Spinal cord (tissue), 4 donors: ENCODE results near the gene NEURL3. TPM values are rescaled to one million over a fixed set of nuclear protein-coding genes. Genes with fewer than 3 reads are reported as not detected.

Experiments
- polyA plus RNA-seq, 2 donors: library from polyadenylated mRNA; unstranded; fragments of 120-200 nt; gene quantifications; one replicate each; pipeline ENCODE4 v1.2.1, GENCODE V29; 2013; ENCODE audit not compliant: insufficient read length in 2 of 2
- total RNA-seq, 2 donors: library from RNA; depleted of rRNA in 1 of 2; stranded (reverse); fragments of 120-200 nt in 1 of 2; fragments of >200 nt in 1 of 2; gene quantifications; one replicate each; pipeline versions ENCODE4 v1.2.3 to v1.2.4, GENCODE V29; 2013 to 2014

Gene NEURL3
- total and polyA plus RNA-seq, 4 donors, result 0.28 to 0.74 (median 0.43) TPM

Other genes with a start within 250 kb of the NEURL3 start
- gene TMEM127, start 239.4 kb downstream of the NEURL3 start, total RNA-seq, result 10 to 100 TPM; 21.2 to 25.0 TPM
- gene TMEM127, start 239.4 kb downstream of the NEURL3 start, polyA plus RNA-seq, result 10 to 100 TPM; 62.0 to 64.3 TPM
- 10 to 100 TPM; 74.2 to 79.4 TPM for gene CIAO1, start 239.1 kb downstream of the NEURL3 start, total RNA-seq
- 10 to 100 TPM; 74.5 to 77.3 TPM for gene CIAO1, start 239.1 kb downstream of the NEURL3 start, polyA plus RNA-seq
- 10 to 100 TPM; 63.5 to 78.8 TPM for gene SNRNP200, start 199.8 kb downstream of the NEURL3 start, total RNA-seq
- 100 to 1,000 TPM; 146 to 166 TPM for gene SNRNP200, start 199.8 kb downstream of the NEURL3 start, polyA plus RNA-seq
- gene ITPRIPL1, start 180.0 kb downstream of the NEURL3 start, total RNA-seq, result 1 to 10 TPM; 2.3 to 7.5 TPM
- 1 to 10 TPM; 1.4 to 2.2 TPM for gene ITPRIPL1, start 180.0 kb downstream of the NEURL3 start, polyA plus RNA-seq
- gene NCAPH, start 169.6 kb downstream of the NEURL3 start, total RNA-seq, result 1 to 10 TPM; 7.2 to 9.0 TPM
- 10 to 100 TPM; 10.5 to 12.5 TPM for gene NCAPH, start 169.6 kb downstream of the NEURL3 start, polyA plus RNA-seq
- gene ARID5A, start 31.4 kb upstream of the NEURL3 start, total RNA-seq, result 1 to 10 TPM; 5.2 to 7.9 TPM
- gene ARID5A, start 31.4 kb upstream of the NEURL3 start, polyA plus RNA-seq, result 10 to 100 TPM; 11.2 to 12.2 TPM
- 10 to 100 TPM; 31.2 to 43.6 TPM for gene KANSL3, start 133.0 kb upstream of the NEURL3 start, total RNA-seq
- gene KANSL3, start 133.0 kb upstream of the NEURL3 start, polyA plus RNA-seq, result 10 to 100 TPM; 35.4 to 44.4 TPM
- gene FER1L5, start 137.4 kb upstream of the NEURL3 start, total RNA-seq, result under 1 TPM; 0.30 to 0.66 TPM
- gene FER1L5, start 137.4 kb upstream of the NEURL3 start, polyA plus RNA-seq, result under 1 TPM; 0.27 to 0.57 TPM
- 10 to 100 TPM; 29.7 to 34.0 TPM for gene LMAN2L, start 234.7 kb upstream of the NEURL3 start, total RNA-seq
- gene LMAN2L, start 234.7 kb upstream of the NEURL3 start, polyA plus RNA-seq, result 10 to 100 TPM; 26.7 to 33.6 TPM